ENCODE measurements around the gene OLFM1. TPM values are rescaled to one million over a fixed set of nuclear protein-coding genes. Genes with fewer than 3 reads are reported as not detected.

Gene OLFM1
- total and polyA plus RNA-seq, 7 donors, result 4.8 to 23.1 (median 11.2) TPM

- intact Hi-C loops (cut with DNase I), result no loop called here
- no peaks in the 10 kb centered on the region for H3K4me1 ChIP-seq
- no peak overlapping the region for H3K4me3 ChIP-seq
- 75 to 87% (median 86%) methylated on average over 10 of the region's 10 CpGs for WGBS, 3 donors
- ATAC-seq, result no peak
- no peaks in the 10 kb centered on the region for H3K36me3 ChIP-seq (ENCODE audit: insufficient read depth in 1 of 2, low read depth in 1 of 2)
- no peak for DNase-seq
- peaks cover 0 to 73% (median 5%) of the 10 kb centered on the region in 3 donors for H3K27me3 ChIP-seq (ENCODE audit: insufficient read depth in 3 of 3, low read length in 2 of 3)
- no peak overlapping the region for H3K27ac ChIP-seq
- TF ChIP-seq, protein P1, sequence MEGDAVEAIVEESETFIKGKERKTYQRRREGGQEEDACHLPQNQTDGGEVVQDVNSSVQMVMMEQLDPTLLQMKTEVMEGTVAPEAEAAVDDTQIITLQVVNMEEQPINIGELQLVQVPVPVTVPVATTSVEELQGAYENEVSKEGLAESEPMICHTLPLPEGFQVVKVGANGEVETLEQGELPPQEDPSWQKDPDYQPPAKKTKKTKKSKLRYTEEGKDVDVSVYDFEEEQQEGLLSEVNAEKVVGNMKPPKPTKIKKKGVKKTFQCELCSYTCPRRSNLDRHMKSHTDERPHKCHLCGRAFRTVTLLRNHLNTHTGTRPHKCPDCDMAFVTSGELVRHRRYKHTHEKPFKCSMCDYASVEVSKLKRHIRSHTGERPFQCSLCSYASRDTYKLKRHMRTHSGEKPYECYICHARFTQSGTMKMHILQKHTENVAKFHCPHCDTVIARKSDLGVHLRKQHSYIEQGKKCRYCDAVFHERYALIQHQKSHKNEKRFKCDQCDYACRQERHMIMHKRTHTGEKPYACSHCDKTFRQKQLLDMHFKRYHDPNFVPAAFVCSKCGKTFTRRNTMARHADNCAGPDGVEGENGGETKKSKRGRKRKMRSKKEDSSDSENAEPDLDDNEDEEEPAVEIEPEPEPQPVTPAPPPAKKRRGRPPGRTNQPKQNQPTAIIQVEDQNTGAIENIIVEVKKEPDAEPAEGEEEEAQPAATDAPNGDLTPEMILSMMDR (IDR thresholded peaks at IDR 0.05), result no peak
- H3K9me3 ChIP-seq, result no peaks in the 10 kb centered on the region
Observed at GRCh38 chr9:135169709-135170226, 82.3 kb downstream of the OLFM1 start.

GRCh38 chr9:135170535-135170934 is 83.1 kb downstream of the OLFM1 start:
- ATAC-seq (no peak), DNase-seq (no peak)
- Histone ChIP-seq H3K4me1 (no peaks in the 10 kb centered on the region), H3K36me3 (ENCODE audit: insufficient read depth in 1 of 2, low read depth in 1 of 2) (no peaks in the 10 kb centered on the region), H3K9me3 (no peaks in the 10 kb centered on the region), H3K4me3 (no peak overlapping the region), H3K27me3 (ENCODE audit: insufficient read depth in 3 of 3, low read length in 2 of 3) (peaks cover 0 to 67% (median 2%) of the 10 kb centered on the region in 3 donors), H3K27ac (no peak overlapping the region)
- intact Hi-C loops (cut with DNase I), result no loop called here
- WGBS, 3 donors, result 36 to 49% (median 41%) methylated on average over 14 of the region's 14 CpGs
- TF ChIP-seq, protein P1 (IDR thresholded peaks at IDR 0.05), result no peak

Other genes starting within 250 kb of the OLFM1 start
- gene FCN2, start 206.9 kb upstream of the OLFM1 start, total RNA-seq, result not detected
- gene FCN2, start 206.9 kb upstream of the OLFM1 start, polyA plus RNA-seq, result under 1 TPM in 1 of 3 donors, not detected in 2; 0.07 TPM
- gene FCN1, start 169.8 kb upstream of the OLFM1 start, total RNA-seq, result 1 to 10 TPM in 3 of 4 donors, under 1 TPM in 1; 0.82 to 3.9 (median 1.6) TPM
- under 1 TPM; 0.51 to 0.66 (median 0.60) TPM for gene FCN1, start 169.8 kb upstream of the OLFM1 start, polyA plus RNA-seq

All from psoas muscle (tissue), 8 donors.